IgD-negative memory B cell (primary cell): ENCODE measurements around the gene SLC4A1AP. TPM values are rescaled to one million over a fixed set of nuclear protein-coding genes. Genes with fewer than 3 reads are reported as not detected.
"Not testable (repeated sequence)": the region's sequence is repeated elsewhere in the genome, so short reads cannot be mapped to it uniquely, and the experiment has no call there.

Source experiments
- H3K27ac Mint-ChIP-seq, 3 donors: one replicate each; pipeline ENCODE4 v1.8.0; 2020 to 2022; ENCODE audit warnings: mild to moderate bottlenecking in 3 of 3, mixed read lengths in 3 of 3, moderate library complexity in 1 of 3
- H3K27me3 Mint-ChIP-seq: one replicate; pipeline ENCODE4 v1.8.0; 2021; ENCODE audit warnings: mixed read lengths
- H3K36me3 Mint-ChIP-seq: one replicate; pipeline ENCODE4 v1.8.0; 2020; ENCODE audit warnings: mild to moderate bottlenecking, mixed read lengths
- H3K4me1 Mint-ChIP-seq, 3 donors: one replicate each; pipeline ENCODE4 v1.8.0; 2020 to 2022; ENCODE audit warnings: mixed read lengths in 3 of 3, mild to moderate bottlenecking in 1 of 3
- H3K4me3 Mint-ChIP-seq, 4 donors: one replicate each; pipeline ENCODE4 v1.8.0; 2020 to 2022; ENCODE audit warnings: mild to moderate bottlenecking in 4 of 4, mixed read lengths in 4 of 4, moderate library complexity in 3 of 4
- H3K9me3 Mint-ChIP-seq, 3 donors: one replicate each; pipeline ENCODE4 v1.8.0; 2020 to 2021; ENCODE audit warnings: mixed read lengths in 3 of 3, mild to moderate bottlenecking in 1 of 3
- polyA plus RNA-seq: library from polyadenylated mRNA; unstranded; fragments of 300-500 nt; fragmentation: Illumina TruSeq; gene quantifications from one replicate; pipeline ENCODE4 v1.2.3, GENCODE V29; 2021

Gene SLC4A1AP
- polyA plus RNA-seq, 1 donor from 2014 or later: 20.7 TPM

DNA sequence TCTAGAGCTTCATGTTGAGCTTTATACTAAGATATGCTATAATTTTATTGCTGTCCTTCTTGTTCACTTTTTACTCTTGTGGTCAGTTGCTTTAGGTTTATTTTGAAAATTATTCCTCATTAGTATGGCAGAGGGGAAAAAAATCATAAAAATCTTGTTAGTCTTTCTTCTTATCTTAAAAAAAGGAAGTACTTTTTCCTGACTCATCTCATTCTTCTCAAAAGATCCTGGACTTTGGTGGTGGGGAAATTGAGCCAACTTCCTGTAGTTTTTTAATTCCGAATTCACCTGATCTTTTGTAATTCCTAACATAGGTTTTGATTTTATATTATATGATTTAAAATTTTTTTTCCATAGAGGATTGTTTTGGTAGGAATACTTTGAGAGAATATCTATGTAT, 3.8 kb downstream of the SLC4A1AP start:
- Mint-ChIP-seq H3K27me3 (no peaks in the 10 kb centered on the region), H3K4me1 (peaks cover 9 to 30% (median 19%) of the 10 kb centered on the region in 3 donors), H3K4me3 (peak overlapping the region in 1 of 4 donors; percentile 74), H3K36me3 (peaks cover 8% of the 10 kb centered on the region), H3K27ac (peak overlapping the region in 1 of 3 donors; percentile 22), H3K9me3 (no peaks in the 10 kb centered on the region)

DNA sequence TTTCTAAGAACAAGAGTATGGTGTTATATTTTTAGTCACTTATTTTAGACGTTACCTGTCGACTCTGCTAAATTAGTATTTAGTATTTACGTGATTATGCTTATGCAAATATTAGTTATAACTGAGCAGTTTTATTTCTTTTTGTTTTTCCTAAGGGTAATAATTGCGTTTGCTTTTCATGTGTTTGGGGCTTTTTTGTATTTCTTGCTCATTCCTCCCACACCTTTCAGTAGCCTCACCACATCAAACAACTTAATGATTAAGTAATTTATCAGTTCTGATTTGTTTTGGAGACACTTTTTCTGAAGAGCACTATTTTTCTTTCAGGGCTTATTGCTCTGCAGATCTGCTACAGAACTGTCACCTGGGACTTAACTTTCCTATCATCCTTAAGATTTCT, 7.5 kb downstream of the SLC4A1AP start:
- no peaks in the 10 kb centered on the region for H3K9me3 Mint-ChIP-seq
- no peak overlapping the region for H3K4me3 Mint-ChIP-seq
- H3K4me1 Mint-ChIP-seq: peaks cover 0 to 9% (median 8%) of the 10 kb centered on the region in 3 donors
- peaks cover 9% of the 10 kb centered on the region for H3K36me3 Mint-ChIP-seq
- H3K27ac Mint-ChIP-seq: no peak overlapping the region
- H3K27me3 Mint-ChIP-seq: no peaks in the 10 kb centered on the region

DNA sequence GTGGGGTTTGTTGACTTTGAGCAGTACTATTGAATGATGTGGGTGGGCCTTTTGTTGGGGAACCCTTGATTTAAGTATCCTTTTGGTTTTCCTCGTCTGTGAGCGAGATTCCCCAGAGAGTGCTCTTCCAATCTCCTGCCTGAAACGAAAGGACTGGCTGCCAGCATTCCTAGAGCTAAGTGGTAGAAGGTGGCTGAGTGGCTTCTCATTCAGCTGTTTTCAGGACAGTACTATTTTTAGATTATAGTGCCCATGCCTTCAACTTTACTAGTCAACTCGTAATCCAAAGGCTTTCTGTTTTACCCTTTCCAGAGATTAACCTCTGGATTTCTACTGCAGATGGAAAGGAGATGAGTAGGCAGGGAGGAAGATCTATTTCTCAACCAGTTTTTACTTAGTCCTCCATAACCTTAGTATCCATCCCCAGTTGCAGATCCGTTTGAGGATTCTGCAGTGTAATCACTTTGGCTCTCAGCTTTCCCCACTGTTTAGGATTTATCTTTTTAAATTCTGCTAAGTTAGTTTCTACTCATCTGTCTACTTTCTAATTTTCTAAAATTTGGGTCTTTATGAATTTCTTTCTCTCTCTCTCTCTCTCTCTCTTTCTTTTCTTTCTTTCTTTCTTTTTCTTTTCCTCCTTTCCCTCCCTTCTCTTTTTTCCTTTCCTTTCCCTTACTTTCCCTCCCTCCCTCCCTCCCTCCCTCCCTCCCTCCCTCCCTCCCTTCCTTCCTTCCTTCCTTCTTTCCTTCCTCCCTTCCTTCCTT, 9.2 kb downstream of the SLC4A1AP start:
- Mint-ChIP-seq H3K4me3 (no peak overlapping the region), H3K9me3 (no peaks in the 10 kb centered on the region), H3K36me3 (peaks cover 7% of the 10 kb centered on the region), H3K27ac (no peak overlapping the region), H3K4me1 (peaks cover 0 to 4% (median 3%) of the 10 kb centered on the region in 3 donors), H3K27me3 (no peaks in the 10 kb centered on the region)

DNA sequence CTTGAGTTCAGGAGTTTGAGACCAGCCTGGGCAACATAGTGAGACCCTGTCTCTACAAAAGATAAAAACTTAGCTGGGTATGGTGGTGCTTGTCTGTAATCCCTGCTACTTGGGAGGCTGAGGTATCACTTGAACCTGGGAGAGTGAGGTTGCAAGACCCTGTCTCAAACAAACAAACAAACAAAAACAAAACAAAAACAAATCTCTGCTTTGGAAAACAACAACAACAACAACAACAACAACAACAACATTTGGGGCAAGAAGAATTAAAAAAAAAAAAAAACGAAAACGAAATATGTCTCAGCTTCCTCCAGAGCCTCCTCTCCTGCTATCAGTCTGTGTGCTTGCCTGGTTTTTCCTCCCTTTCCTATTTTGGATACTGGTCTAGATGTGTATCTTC, 16.9 kb downstream of the SLC4A1AP start:
- no peaks in the 10 kb centered on the region for H3K9me3 Mint-ChIP-seq
- H3K36me3 Mint-ChIP-seq: peaks cover 9% of the 10 kb centered on the region
- H3K27ac Mint-ChIP-seq: peak overlapping the region in 1 of 3 donors; percentile 8
- H3K27me3 Mint-ChIP-seq: no peaks in the 10 kb centered on the region
- no peak overlapping the region for H3K4me3 Mint-ChIP-seq
- peaks cover 3 to 6% (median 3%) of the 10 kb centered on the region in 3 donors for H3K4me1 Mint-ChIP-seq

DNA sequence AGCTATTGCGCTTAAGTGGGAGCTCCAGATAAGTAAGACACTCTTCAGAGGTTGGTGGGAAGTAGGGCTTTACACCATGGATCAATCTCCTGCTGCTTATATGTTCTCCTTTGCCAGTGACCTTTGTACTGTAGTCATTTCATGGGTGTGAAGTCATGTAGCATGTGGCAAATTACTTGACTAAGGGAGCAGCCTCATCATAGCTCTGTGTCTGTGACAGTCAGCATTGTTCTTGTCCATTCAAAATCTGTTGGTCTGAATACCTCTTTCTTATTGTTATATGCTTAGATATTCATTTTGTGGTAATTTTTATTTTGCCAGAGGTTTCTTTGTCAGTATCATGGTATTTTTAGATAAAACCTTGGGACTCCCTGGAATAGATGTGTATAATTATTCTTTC, 18.2 kb downstream of the SLC4A1AP start:
- Mint-ChIP-seq H3K4me3 (no peak overlapping the region), H3K4me1 (peaks cover 3 to 6% (median 3%) of the 10 kb centered on the region in 3 donors), H3K27me3 (no peaks in the 10 kb centered on the region), H3K27ac (no peak overlapping the region), H3K9me3 (no peaks in the 10 kb centered on the region), H3K36me3 (peaks cover 7% of the 10 kb centered on the region)

DNA sequence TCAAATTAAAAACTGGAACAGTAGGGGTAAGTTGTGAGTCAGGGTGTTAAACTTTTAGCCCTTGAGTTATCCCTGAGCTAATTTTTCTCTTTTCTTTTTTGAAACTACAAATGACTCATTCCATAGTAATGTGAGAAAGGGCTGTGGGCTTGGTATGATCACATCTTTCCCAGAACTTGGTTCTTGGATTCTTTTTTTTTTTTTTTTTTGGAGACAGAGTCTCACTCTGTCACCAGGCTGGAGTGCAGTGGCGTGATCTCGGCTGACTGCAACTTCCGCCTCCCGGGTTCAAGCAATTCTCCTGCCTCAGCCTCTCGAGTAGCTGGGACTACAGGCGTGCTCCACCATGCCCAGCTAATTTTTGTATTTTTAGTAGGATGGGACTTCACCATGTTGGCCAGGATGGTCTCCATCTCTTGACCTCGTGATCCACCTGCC, 18.7 kb downstream of the SLC4A1AP start:
- H3K9me3 Mint-ChIP-seq, H3K27ac Mint-ChIP-seq, H3K4me3 Mint-ChIP-seq, H3K4me1 Mint-ChIP-seq, H3K36me3 Mint-ChIP-seq, H3K27me3 Mint-ChIP-seq: not testable (repeated sequence)

DNA sequence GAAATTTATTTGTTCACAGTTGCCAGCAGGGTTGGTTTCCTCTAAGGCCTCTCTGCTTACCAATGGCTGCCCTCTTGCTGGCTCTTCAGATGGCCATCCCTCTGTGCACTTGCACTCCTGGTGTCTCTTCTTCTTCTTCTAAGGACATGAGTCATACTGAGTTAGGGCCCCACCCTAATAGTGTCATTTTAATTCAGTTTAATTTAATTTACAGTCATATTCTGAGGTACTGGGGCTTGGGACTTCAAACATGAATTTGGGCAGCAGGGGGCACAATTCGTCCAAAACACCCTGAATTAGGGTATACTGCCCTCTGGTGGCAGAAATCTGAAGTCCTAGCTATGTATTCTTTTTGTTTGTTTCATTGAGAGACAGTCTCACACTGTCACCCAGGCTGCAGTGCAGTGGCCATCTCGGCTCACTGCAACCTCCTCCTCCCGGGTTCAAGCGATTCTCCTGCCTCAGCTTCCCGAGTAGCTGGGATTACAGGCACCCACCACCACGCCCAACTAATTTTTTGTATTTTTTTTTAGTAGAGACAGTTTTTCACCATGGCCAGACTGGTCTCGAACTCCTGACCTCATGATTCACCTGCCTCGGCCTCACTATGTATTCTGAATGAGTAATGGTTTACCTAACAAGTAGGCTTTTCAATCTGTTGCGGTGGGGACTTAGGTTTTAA, 19.8 kb downstream of the SLC4A1AP start:
- Mint-ChIP-seq H3K4me1 (peaks cover 3 to 6% (median 3%) of the 10 kb centered on the region in 3 donors), H3K27ac (peak overlapping the region in 1 of 3 donors; percentile 67), H3K4me3 (no peak overlapping the region), H3K9me3 (no peaks in the 10 kb centered on the region), H3K36me3 (peaks cover 10% of the 10 kb centered on the region), H3K27me3 (no peaks in the 10 kb centered on the region)

DNA sequence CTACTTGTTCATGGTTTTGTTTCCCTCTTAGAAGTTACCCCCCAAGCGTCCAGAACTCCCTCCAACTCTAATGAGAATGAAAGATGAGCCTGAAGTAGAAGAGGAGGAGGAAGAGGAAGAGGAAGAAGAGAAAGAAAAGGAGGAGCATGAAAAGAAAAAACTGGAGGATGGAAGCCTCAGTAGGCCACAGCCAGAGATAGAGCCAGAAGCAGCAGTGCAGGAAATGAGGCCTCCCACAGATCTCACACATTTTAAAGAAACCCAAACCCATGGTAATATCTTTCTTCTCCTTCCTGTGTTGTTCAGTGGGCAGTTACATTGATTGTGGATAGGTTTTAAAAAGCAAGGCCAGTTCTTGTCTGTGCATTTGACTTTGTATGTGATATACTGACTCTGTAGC, 21.3 kb downstream of the SLC4A1AP start:
- not testable (repeated sequence) for H3K27me3 Mint-ChIP-seq, H3K36me3 Mint-ChIP-seq, H3K9me3 Mint-ChIP-seq, H3K4me1 Mint-ChIP-seq, H3K4me3 Mint-ChIP-seq
- H3K27ac Mint-ChIP-seq: peak overlapping the region in 2 of 3 donors; percentile 29 to 80

DNA sequence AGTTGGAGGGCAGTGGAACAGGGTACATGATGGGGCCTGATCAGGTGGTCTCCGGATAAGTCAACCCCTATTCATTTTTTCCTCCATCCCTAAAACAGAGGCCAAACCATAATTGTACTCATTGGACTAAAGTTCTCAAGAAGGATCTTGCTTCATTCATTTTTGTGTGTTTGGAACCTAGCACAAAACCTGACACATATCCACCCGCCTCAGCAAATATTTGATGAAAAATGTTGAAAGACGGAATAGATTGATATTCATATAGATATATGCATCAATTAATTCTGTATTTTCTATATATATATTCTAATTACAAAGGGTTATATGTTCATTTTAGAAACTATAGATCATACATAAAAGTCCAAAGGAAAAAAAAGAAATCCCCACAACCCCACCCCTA, 21.9 kb downstream of the SLC4A1AP start:
- H3K36me3 Mint-ChIP-seq: peaks cover 7% of the 10 kb centered on the region
- peak overlapping the region in 2 of 3 donors; percentile 29 to 80 for H3K27ac Mint-ChIP-seq
- H3K4me1 Mint-ChIP-seq: peaks cover 3 to 6% (median 3%) of the 10 kb centered on the region in 3 donors
- H3K4me3 Mint-ChIP-seq: no peak overlapping the region
- no peaks in the 10 kb centered on the region for H3K27me3 Mint-ChIP-seq
- H3K9me3 Mint-ChIP-seq: no peaks in the 10 kb centered on the region

DNA sequence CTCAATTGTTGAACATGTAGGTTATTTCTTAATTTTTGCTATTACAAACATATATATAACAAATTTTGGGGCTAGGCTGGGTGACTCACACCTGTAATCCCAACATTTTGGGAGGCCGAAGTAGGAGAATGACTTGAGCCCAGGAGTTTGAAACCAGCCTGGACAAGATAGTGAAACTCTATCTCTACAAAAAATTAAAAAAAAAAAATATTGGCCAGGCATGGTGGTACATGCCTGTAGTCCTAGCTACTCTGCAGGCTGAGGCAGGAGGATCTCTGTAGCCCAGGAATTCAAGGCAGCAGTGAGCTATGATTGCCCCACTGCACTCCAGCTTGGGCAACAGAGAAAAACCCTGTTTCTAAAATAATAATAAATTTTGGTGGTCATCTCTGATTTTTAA, 23.5 kb downstream of the SLC4A1AP start:
- no peaks in the 10 kb centered on the region for H3K9me3 Mint-ChIP-seq
- no peak overlapping the region for H3K27ac Mint-ChIP-seq
- peaks cover 2 to 6% (median 3%) of the 10 kb centered on the region in 3 donors for H3K4me1 Mint-ChIP-seq
- H3K36me3 Mint-ChIP-seq: peaks cover 9% of the 10 kb centered on the region
- H3K27me3 Mint-ChIP-seq: no peaks in the 10 kb centered on the region
- no peak overlapping the region for H3K4me3 Mint-ChIP-seq

DNA sequence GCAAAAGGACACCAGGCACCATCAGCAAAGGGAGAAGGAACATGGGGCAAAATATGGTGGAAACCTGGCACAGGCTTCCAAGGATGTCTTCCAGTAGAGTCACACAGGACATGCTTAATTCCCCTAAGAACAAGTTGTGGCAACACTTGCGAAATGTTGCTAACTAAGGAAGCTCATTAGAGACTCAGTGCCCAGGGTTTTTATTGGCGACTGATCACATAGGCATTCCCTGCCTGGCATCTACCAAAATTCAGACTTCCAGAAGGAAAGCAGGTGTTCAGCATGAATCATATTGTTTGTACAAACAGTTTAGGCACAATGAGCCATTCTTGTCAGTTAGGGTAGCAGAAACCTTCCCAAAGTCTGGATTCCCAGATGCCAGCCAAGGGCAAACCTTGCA, 25.7 kb downstream of the SLC4A1AP start:
- Mint-ChIP-seq H3K27ac (no peak overlapping the region), H3K9me3 (no peaks in the 10 kb centered on the region), H3K36me3 (peaks cover 6% of the 10 kb centered on the region), H3K4me1 (no peaks in the 10 kb centered on the region), H3K27me3 (no peaks in the 10 kb centered on the region), H3K4me3 (no peak overlapping the region)

DNA sequence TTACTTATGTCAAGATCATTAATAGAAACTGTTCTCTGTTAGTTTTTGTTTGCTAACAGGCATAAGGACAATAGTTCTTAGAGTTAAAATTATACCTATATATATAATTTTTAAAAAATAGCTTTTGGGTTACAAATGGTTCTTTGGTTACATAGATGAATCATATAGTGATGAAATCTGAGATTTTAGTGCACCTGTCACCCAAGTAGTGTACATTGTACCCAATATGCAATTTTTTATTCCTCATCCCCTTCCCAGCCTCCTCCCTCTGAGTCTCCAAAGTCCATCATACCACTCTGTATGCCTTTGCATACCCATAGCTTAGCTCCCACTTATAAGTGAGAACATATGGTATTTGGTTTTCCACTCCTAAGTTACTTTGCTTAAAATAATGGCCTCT, 26.4 kb downstream of the SLC4A1AP start:
- Mint-ChIP-seq H3K9me3 (no peaks in the 10 kb centered on the region), H3K4me3 (no peak overlapping the region), H3K36me3 (peaks cover 6% of the 10 kb centered on the region), H3K27ac (no peak overlapping the region), H3K4me1 (no peaks in the 10 kb centered on the region), H3K27me3 (no peaks in the 10 kb centered on the region)

DNA sequence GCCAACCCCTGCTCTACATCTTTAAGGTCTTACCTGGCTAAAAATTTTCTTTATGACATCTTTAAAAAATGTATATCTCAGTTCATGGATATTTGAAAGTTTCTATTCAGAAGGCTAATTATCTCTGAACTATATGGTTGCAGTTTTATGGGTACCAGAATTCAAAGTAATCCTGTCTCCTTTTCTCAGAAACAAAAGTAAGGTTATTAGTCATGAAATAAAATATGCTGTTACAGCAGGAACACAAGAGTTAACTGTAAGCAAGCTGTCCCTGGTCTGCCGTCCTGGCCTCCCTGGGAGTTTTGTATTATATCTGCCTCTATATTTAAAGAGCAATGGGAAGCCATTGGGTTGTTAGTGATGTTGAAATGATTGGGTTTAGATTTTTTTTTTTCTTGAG, 34.0 kb downstream of the SLC4A1AP start:
- Mint-ChIP-seq H3K9me3 (no peaks in the 10 kb centered on the region), H3K36me3 (peaks cover 13% of the 10 kb centered on the region), H3K27me3 (no peaks in the 10 kb centered on the region), H3K27ac (no peak overlapping the region), H3K4me1 (no peaks in the 10 kb centered on the region), H3K4me3 (no peak overlapping the region)

DNA sequence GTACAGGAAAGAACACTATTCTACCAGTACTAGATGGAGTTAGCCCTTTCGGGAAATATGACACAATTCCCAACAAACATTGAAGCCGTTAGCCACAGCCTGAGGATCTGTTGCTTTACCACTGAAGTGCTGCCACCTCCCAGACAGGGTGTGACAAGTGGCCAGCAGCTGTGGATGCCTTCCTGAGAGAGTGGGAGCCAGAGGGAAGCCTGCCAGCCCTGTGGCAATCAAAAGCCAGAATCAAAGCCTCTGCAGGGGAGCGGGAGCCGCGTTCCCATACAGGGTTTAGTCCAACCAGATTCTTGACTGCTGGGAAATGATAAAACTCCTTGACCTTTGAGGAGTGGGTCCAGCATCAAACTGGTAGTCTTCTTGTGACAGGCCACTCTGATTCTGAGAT, 38.0 kb downstream of the SLC4A1AP start:
- no peak overlapping the region for H3K4me3 Mint-ChIP-seq
- no peaks in the 10 kb centered on the region for H3K9me3 Mint-ChIP-seq
- no peaks in the 10 kb centered on the region for H3K4me1 Mint-ChIP-seq

DNA sequence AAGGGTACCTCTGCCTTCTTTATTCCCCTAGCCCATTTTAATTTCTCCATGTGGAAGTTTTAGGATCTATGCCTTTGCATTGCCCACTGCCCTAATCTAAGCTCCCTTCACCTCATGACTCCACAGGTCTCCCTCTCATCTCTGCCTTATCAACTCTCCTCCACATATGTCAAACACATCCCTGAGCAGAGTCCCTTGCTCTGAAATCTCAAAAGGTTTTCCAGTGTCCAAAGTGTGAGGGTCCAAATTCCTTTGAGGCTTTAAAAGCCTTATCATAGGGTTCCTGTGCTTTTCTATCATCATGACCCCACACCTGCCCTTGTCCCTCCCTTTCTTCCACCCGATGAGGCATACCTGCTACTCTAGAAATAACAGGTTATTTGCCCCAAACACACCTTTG, 38.6 kb downstream of the SLC4A1AP start:
- H3K36me3 Mint-ChIP-seq: peaks cover 6% of the 10 kb centered on the region
- H3K9me3 Mint-ChIP-seq: no peaks in the 10 kb centered on the region
- no peak overlapping the region for H3K4me3 Mint-ChIP-seq
- no peak overlapping the region for H3K27ac Mint-ChIP-seq
- no peaks in the 10 kb centered on the region for H3K4me1 Mint-ChIP-seq
- H3K27me3 Mint-ChIP-seq: peaks cover 2% of the 10 kb centered on the region

More for the DNA sequence above, 38.0 kb downstream of the SLC4A1AP start:
- Mint-ChIP-seq H3K36me3 (peaks cover 7% of the 10 kb centered on the region), H3K27ac (no peak overlapping the region), H3K27me3 (peaks cover 2% of the 10 kb centered on the region)
